Panc1 (cell line): ENCODE data around the gene ECT2.

ENCODE experiments used
- CTCF ChIP-seq: fragments of 450-650 bp; IDR thresholded peaks from 2 replicates; pipeline ENCODE4 v1.5.1; 2017; ENCODE audit warnings: mild to moderate bottlenecking
- POLR2AphosphoS5 ChIP-seq: IDR thresholded peaks from 2 replicates; pipeline ENCODE4 v1.6.1; 2012; ENCODE audit warnings: mild to moderate bottlenecking, low read depth, low read length, moderate library complexity

GRCh38 chr3:172709774-172710663 lies 40.5 kb upstream of the ECT2 start:
- no peak for TF ChIP-seq CTCF
- TF ChIP-seq POLR2AphosphoS5: no peak
